Measurements from ENCODE around the gene KIRREL3.

KIRREL3 gene

GRCh38 chr11:127000291-127000968 is at the start of gene KIRREL3:
TSS of gene KIRREL3 (minus strand) at chr11:127000770.
- peak in 48 of 56 donors; percentile 15 to 84 (median 60) for DNase-seq

GRCh38 chr11:127050186-127050585 is 49.6 kb upstream of the KIRREL3 start:
- DNase-seq = no peak

- DNase-seq = no peak
Observed at GRCh38 chr11:127049486-127049885, 48.9 kb upstream of the KIRREL3 start.

GRCh38 chr11:127044535-127044934 is 44.0 kb upstream of the KIRREL3 start:
- DNase-seq = no peak

- DNase-seq = no peak
Observed at GRCh38 chr11:127042445-127042844, 41.9 kb upstream of the KIRREL3 start.

- no peak for DNase-seq
Observed at GRCh38 chr11:127039591-127039990, 39.0 kb upstream of the KIRREL3 start.

GRCh38 chr11:127037596-127037995 is 37.0 kb upstream of the KIRREL3 start:
- DNase-seq = no peak

- DNase-seq = no peak
Observed at GRCh38 chr11:127037001-127037400, 36.4 kb upstream of the KIRREL3 start.

- no peak for DNase-seq
Observed at GRCh38 chr11:127035824-127036223, 35.3 kb upstream of the KIRREL3 start.

- DNase-seq = no peak
Observed at GRCh38 chr11:127034973-127035372, 34.4 kb upstream of the KIRREL3 start.

GRCh38 chr11:127028648-127029047 is 28.1 kb upstream of the KIRREL3 start:
- no peak for DNase-seq

GRCh38 chr11:127027789-127028188 is 27.2 kb upstream of the KIRREL3 start:
- DNase-seq = no peak

GRCh38 chr11:127027000-127027399 is 26.4 kb upstream of the KIRREL3 start:
- DNase-seq = no peak

- no peak for DNase-seq
Observed at GRCh38 chr11:127023991-127024390, 23.4 kb upstream of the KIRREL3 start.

- no peak for DNase-seq
Observed at GRCh38 chr11:127018683-127019279, 18.2 kb upstream of the KIRREL3 start.

- DNase-seq = no peak
Observed at GRCh38 chr11:127017482-127017881, 16.9 kb upstream of the KIRREL3 start.

GRCh38 chr11:127013550-127013949 is 13.0 kb upstream of the KIRREL3 start:
- no peak for DNase-seq

- DNase-seq = peak in 7 of 56 donors; percentile 12 to 46 (median 27)
Observed at GRCh38 chr11:127006311-127006710, 5.7 kb upstream of the KIRREL3 start.

GRCh38 chr11:127003260-127003981 is 2.9 kb upstream of the KIRREL3 start:
- DNase-seq = peak in 39 of 56 donors; percentile 36 to 80 (median 68)

- DNase-seq = peak in 1 of 56 donors; percentile 59
Observed at GRCh38 chr11:127002669-127003259, 2.2 kb upstream of the KIRREL3 start.

GRCh38 chr11:127000981-127001380 is 411 bp upstream of the KIRREL3 start:
- DNase-seq = peak in 13 of 56 donors; percentile 11 to 56 (median 34)

- no peak for DNase-seq
Observed at GRCh38 chr11:126999366-126999765, 1.2 kb downstream of the KIRREL3 start.
